Astrocyte of the spinal cord (primary cell): ENCODE results near the gene CABCOCO1.

Experiments
- DNase-seq: peaks from one replicate; pipeline ENCODE4 v3.0.0; 2011; ENCODE audit warnings: low read depth, low spot score
- H3K4me3 ChIP-seq: 2 replicates; pipeline ENCODE4 v1.5.1; 2011; ENCODE audit warnings: low read depth, mild to moderate bottlenecking, low read length, moderate library complexity
- CTCF ChIP-seq: IDR thresholded peaks from 2 replicates; pipeline ENCODE4 v1.5.1; 2012; ENCODE audit warnings: low read depth, mild to moderate bottlenecking, low read length, inconsistent platforms
- in situ Hi-C: cut with HindIII; loops from 2 replicates; pipeline ENCODE4 v1.10.0; 2017; ENCODE audit warnings: low sequenced_read_pairs

CABCOCO1 gene

GRCh38 chr10:61763778-61764177 is 101.0 kb downstream of the CABCOCO1 start:
- no peak for DNase-seq
- H3K4me3 ChIP-seq = no peak overlapping the region
- TF ChIP-seq CTCF = no peak
- in situ Hi-C loops = no loop called here

- in situ Hi-C loops = no loop called here
- no peak for DNase-seq
- H3K4me3 ChIP-seq = no peak overlapping the region
- TF ChIP-seq CTCF = no peak
Observed at GRCh38 chr10:61764486-61764885, 101.8 kb downstream of the CABCOCO1 start.

- H3K4me3 ChIP-seq = no peak overlapping the region
- DNase-seq = no peak
- in situ Hi-C loops = no loop called here
- TF ChIP-seq CTCF = no peak
Observed at GRCh38 chr10:61765176-61766087, 102.7 kb downstream of the CABCOCO1 start.

- no peak overlapping the region for H3K4me3 ChIP-seq
- no peak for DNase-seq
- no peak for TF ChIP-seq CTCF
- in situ Hi-C loops = no loop called here
Observed at GRCh38 chr10:61766927-61767326, 104.2 kb downstream of the CABCOCO1 start.

GRCh38 chr10:61774031-61774430 is 111.3 kb downstream of the CABCOCO1 start:
- no peak overlapping the region for H3K4me3 ChIP-seq
- TF ChIP-seq CTCF = no peak
- in situ Hi-C loops = no loop called here
- no peak for DNase-seq

GRCh38 chr10:61775111-61775510 is 112.4 kb downstream of the CABCOCO1 start:
- in situ Hi-C loops = no loop called here
- no peak overlapping the region for H3K4me3 ChIP-seq
- DNase-seq = no peak
- TF ChIP-seq CTCF = no peak
